Parathyroid adenoma (tissue), 2 donors: ENCODE results near the gene SCLT1.

ENCODE experiments used
- H2AFZ ChIP-seq: fragments of 300-600 bp; sonication (generic); one replicate; pipeline ENCODE4 v1.7.0; 2017; ENCODE audit warnings: antibody characterized with exemption, mild to moderate bottlenecking
- H3K27ac ChIP-seq: fragments of 300-600 bp; sonication (generic); one replicate; pipeline ENCODE4 v1.7.0; 2017
- H3K27me3 ChIP-seq: fragments of 300-600 bp; sonication (generic); one replicate; pipeline ENCODE4 v1.7.0; 2017; ENCODE audit warnings: low read length; ENCODE audit not compliant: control insufficient read depth, insufficient read depth
- H3K36me3 ChIP-seq: fragments of 300-600 bp; sonication (generic); one replicate; pipeline ENCODE4 v1.7.0; 2017; ENCODE audit warnings: low read length; ENCODE audit not compliant: control insufficient read depth, insufficient read depth
- H3K4me1 ChIP-seq: fragments of 300-600 bp; sonication (generic); one replicate; pipeline ENCODE4 v1.7.0; 2017; ENCODE audit warnings: control low read depth
- H3K4me2 ChIP-seq: fragments of 300-600 bp; sonication (generic); one replicate; pipeline ENCODE4 v1.7.0; 2017; ENCODE audit warnings: low read length
- H3K4me3 ChIP-seq: fragments of 300-600 bp; sonication (generic); one replicate; pipeline ENCODE4 v1.7.0; 2017; ENCODE audit warnings: low read depth, low read length
- H3K79me2 ChIP-seq: fragments of 300-600 bp; sonication (generic); one replicate; pipeline ENCODE4 v1.7.0; 2017; ENCODE audit warnings: control low read depth
- H3K9ac ChIP-seq: fragments of 300-600 bp; sonication (generic); one replicate; pipeline ENCODE4 v1.7.0; 2017; ENCODE audit warnings: mild to moderate bottlenecking
- H3K9me3 ChIP-seq: fragments of 300-600 bp; sonication (generic); one replicate; pipeline ENCODE4 v1.7.0; 2017; ENCODE audit warnings: low read length; ENCODE audit not compliant: control insufficient read depth
- TF ChIP-seq, protein P1 (sequence below): fragments of 300-600 bp; sonication (generic); IDR thresholded peaks from one replicate; pipeline ENCODE4 v1.7.0; 2017; ENCODE audit warnings: antibody characterized with exemption, mild to moderate bottlenecking
- donor health status: primary hyperparathyroidism.

The SCLT1 gene

DNA sequence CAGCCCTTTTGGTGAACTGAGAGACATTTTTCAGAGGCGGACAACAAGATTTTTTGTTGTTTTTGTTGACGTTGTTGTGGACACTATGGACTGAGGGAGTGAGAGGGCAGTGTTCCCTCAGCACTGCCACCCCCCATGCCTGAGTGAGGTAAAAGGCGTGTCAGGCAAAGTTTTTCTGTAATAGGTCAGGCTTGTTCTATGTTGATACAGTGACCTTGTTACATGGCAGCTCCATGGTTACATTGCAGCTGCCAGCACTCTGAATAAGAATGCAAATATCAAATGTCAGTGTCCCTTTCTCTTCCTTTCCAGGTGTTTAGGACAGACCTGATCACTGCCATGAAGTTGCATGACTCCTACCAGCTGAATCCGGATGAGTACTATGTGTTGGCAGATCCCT lies 247.3 kb downstream of the SCLT1 start:
- Histone ChIP-seq H3K4me3 (no peak overlapping the region), H3K4me1 (peaks cover 6% of the 10 kb centered on the region), H3K27ac (no peak overlapping the region), H3K27me3 (no peaks in the 10 kb centered on the region), H3K9ac (no peak overlapping the region), H2AFZ (no peak overlapping the region), H3K4me2 (no peak overlapping the region), H3K79me2 (peaks cover 7% of the 10 kb centered on the region), H3K36me3 (no peaks in the 10 kb centered on the region), H3K9me3 (no peaks in the 10 kb centered on the region)
- TF ChIP-seq, protein P1, sequence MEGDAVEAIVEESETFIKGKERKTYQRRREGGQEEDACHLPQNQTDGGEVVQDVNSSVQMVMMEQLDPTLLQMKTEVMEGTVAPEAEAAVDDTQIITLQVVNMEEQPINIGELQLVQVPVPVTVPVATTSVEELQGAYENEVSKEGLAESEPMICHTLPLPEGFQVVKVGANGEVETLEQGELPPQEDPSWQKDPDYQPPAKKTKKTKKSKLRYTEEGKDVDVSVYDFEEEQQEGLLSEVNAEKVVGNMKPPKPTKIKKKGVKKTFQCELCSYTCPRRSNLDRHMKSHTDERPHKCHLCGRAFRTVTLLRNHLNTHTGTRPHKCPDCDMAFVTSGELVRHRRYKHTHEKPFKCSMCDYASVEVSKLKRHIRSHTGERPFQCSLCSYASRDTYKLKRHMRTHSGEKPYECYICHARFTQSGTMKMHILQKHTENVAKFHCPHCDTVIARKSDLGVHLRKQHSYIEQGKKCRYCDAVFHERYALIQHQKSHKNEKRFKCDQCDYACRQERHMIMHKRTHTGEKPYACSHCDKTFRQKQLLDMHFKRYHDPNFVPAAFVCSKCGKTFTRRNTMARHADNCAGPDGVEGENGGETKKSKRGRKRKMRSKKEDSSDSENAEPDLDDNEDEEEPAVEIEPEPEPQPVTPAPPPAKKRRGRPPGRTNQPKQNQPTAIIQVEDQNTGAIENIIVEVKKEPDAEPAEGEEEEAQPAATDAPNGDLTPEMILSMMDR = no peak

DNA sequence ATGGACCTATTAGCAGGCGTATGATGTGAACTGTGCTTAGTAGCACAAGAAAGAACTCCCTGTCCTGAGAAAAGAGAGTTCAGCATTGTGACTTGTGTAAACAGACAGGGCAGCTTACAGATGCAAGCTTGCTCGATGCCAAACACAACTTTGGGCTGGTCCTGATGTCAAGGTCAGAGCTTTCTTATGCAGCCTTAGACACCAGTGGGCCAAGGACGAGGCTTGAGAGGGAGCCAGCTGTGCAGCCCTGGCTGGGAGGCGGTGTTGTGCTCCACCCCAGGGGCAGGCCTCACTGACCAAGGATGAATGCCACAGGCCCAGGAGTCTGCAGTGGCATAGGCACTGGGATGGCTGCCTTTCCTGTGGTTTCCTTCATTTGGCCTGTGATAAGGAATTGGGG lies 248.4 kb downstream of the SCLT1 start:
- H3K27ac ChIP-seq = no peak overlapping the region
- H3K4me3 ChIP-seq = no peak overlapping the region
- H3K4me2 ChIP-seq = no peak overlapping the region
- peaks cover 10% of the 10 kb centered on the region for H3K79me2 ChIP-seq
- TF ChIP-seq, protein P1 = no peak
- peaks cover 6% of the 10 kb centered on the region for H3K4me1 ChIP-seq
- H2AFZ ChIP-seq = no peak overlapping the region
- H3K27me3 ChIP-seq = no peaks in the 10 kb centered on the region
- no peaks in the 10 kb centered on the region for H3K36me3 ChIP-seq
- H3K9me3 ChIP-seq = no peaks in the 10 kb centered on the region
- no peak overlapping the region for H3K9ac ChIP-seq

GRCh38 chr4:128841402-128841801 lies 251.9 kb downstream of the SCLT1 start:
- no peaks in the 10 kb centered on the region for H3K9me3 ChIP-seq

DNA sequence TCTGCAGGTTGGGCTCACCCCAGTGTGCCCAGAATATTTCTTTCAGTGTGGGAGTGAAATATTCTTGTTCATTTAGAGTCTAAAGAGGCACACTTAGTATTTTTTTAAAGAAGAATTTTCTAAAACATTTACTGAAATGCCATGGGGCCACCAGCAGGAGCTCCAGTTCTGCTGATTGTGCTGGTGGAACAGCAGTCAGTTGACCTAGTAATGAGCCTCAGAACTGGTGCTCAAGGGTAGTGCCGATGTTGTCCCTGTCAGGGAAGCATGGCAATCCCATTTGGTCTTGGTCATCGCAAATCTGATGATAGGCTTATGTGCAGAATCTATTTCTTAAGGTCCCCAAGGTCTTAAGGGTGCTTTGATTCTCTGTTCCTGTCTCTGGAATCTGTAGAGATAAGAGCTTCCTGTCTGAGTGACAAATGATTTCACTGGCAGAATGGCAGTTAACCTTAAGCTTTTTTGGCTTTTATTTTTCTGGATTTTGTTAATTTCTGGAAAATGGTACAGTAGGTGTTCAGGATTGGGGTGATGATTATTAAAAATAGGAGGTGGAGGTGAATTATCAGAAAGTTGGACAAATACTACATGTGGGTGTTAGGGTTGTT lies 252.5 kb downstream of the SCLT1 start:
- TF ChIP-seq, protein P1 = no peak
- Histone ChIP-seq H3K9ac (no peak overlapping the region), H3K79me2 (peaks cover 10% of the 10 kb centered on the region), H3K4me2 (no peak overlapping the region), H3K27me3 (no peaks in the 10 kb centered on the region), H3K4me3 (no peak overlapping the region), H3K36me3 (no peaks in the 10 kb centered on the region), H3K9me3 (no peaks in the 10 kb centered on the region), H3K27ac (peak overlapping the region; percentile 5), H2AFZ (no peak overlapping the region), H3K4me1 (peaks cover under 1% of the 10 kb centered on the region)

More at GRCh38 chr4:128841402-128841801, 251.9 kb downstream of the SCLT1 start:
- Histone ChIP-seq H3K27ac (peak overlapping the region; percentile 57), H2AFZ (no peak overlapping the region), H3K4me2 (peak overlapping the region; percentile 19), H3K4me3 (no peak overlapping the region), H3K27me3 (no peaks in the 10 kb centered on the region), H3K79me2 (peaks cover 10% of the 10 kb centered on the region), H3K9ac (no peak overlapping the region), H3K4me1 (no peaks in the 10 kb centered on the region), H3K36me3 (no peaks in the 10 kb centered on the region)
- TF ChIP-seq, protein P1 = no peak

DNA sequence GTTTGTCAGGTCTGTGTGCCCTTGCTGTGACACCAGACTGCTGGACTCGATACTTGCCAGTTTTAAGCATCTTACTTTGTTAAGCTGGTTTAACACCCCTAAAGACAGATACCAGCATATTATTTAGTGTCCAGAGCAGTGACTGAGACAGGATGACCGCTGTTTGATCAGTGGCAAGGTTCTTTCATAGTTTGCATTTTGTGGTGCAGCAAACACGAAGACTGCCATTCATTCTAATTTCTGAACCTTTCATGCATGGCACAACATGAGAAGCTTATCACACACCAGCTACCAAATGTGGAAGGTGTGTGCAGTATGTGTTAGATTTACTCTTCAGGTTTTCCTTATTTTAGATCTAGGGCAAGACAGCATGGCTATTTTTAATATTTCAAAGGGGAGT lies 255.7 kb downstream of the SCLT1 start:
- no peaks in the 10 kb centered on the region for H3K27me3 ChIP-seq
- H3K36me3 ChIP-seq = no peaks in the 10 kb centered on the region
- H3K9me3 ChIP-seq = no peaks in the 10 kb centered on the region
- H3K79me2 ChIP-seq = peaks cover 12% of the 10 kb centered on the region
- no peak overlapping the region for H3K4me2 ChIP-seq
- H3K27ac ChIP-seq = no peak overlapping the region
- TF ChIP-seq, protein P1 = no peak
- H2AFZ ChIP-seq = no peak overlapping the region
- H3K4me1 ChIP-seq = peaks cover 7% of the 10 kb centered on the region
- H3K4me3 ChIP-seq = no peak overlapping the region
- no peak overlapping the region for H3K9ac ChIP-seq
